ENCODE data around the gene HMGN2. TPM values are rescaled to one million over a fixed set of nuclear protein-coding genes. Genes with fewer than 3 reads are reported as not detected.

HMGN2 gene
- total and polyA plus RNA-seq, 2 of the 13 experiments (the other 11 are each of a cell fraction or from before 2014, with no cell fraction given), result 63.4 to 343 TPM

GRCh38 chr1:26524181-26524580 is 51.9 kb downstream of the HMGN2 start:
- Histone ChIP-seq H3K36me3 (replicated peaks in 1 of 2; ENCODE audit: control insufficient read depth in 1 of 2, insufficient read depth in 2 of 2, low read length in 2 of 2) (no peaks in the 10 kb centered on the region), H3K4me2 (ENCODE audit: low read depth, low read length) (no peak overlapping the region), H4K20me1 (ENCODE audit: insufficient read depth, low read length) (no peaks in the 10 kb centered on the region), H3K9ac (ENCODE audit: insufficient read depth, low read depth, low read length) (no peak overlapping the region), H3K4me1 (ENCODE audit: insufficient read depth, low read length) (peaks cover 26% of the 10 kb centered on the region), H2AFZ (ENCODE audit: low read length) (no peak overlapping the region), H3K27me3 (ENCODE audit: control insufficient read depth in 1 of 2, insufficient read depth in 2 of 2, low read length in 2 of 2) (peaks cover 0 to 3% of the 10 kb centered on the region in 2 experiments; a peak in 2 of 5 replicates), H3K4me3 (replicated peaks in 1 of 3; ENCODE audit: insufficient read depth in 1 of 3, low read depth in 2 of 3, low read length in 3 of 3) (no peak overlapping the region), H3K27ac (ENCODE audit: extremely low read length, insufficient read depth, low read length) (no peak overlapping the region), H3K9me3 (ENCODE audit: low read length) (no peaks in the 10 kb centered on the region), H3K79me2 (ENCODE audit: insufficient read depth, low read length) (no peaks in the 10 kb centered on the region)
- ChIA-PET POLR2A (interaction anchor here (1.3 kb wide), 1 partner anchor 24 kb away, joined by 3 read pairs; no protein-coding TSS in a partner anchor), CTCF (ENCODE audit: low intra/inter-chr PET ratio, low total read pairs) (no interaction called here)
- TF ChIP-seq ZNF619 (CRISPR knock-in tag; IDR thresholded peaks at IDR 0.05) (no peak), KMT2B (CRISPR knock-in tag; IDR thresholded peaks at IDR 0.05) (no peak), TFDP1 (CRISPR knock-in tag; IDR thresholded peaks at IDR 0.05; ENCODE audit: borderline replicate concordance) (no peak), TEAD3 (CRISPR knock-in tag; optimal IDR thresholded peaks at IDR 0.05; ENCODE audit: borderline replicate concordance) (no peak), ZNF883 (CRISPR knock-in tag; IDR thresholded peaks at IDR 0.05; ENCODE audit: not compliant biosample characterization) (no peak), CHCHD3 (CRISPR knock-in tag; IDR thresholded peaks at IDR 0.05) (no peak), SIN3A (IDR thresholded peaks at IDR 0.05; ENCODE audit: borderline replicate concordance, low read depth, low read length) (no peak), ZNF101 (CRISPR knock-in tag; IDR thresholded peaks at IDR 0.05; ENCODE audit: borderline replicate concordance, low read depth) (no peak), PHF8 (CRISPR knock-in tag; IDR thresholded peaks at IDR 0.05) (no peak), ZHX2 (IDR thresholded peaks at IDR 0.05; ENCODE audit: low read depth) (no peak), ZHX2 (CRISPR knock-in tag; IDR thresholded peaks at IDR 0.05; ENCODE audit: borderline replicate concordance) (no peak), NCOR1 (IDR thresholded peaks at IDR 0.05; ENCODE audit: borderline replicate concordance, low read length) (no peak), MTF1 (CRISPR knock-in tag; IDR thresholded peaks at IDR 0.05) (no peak), DRAP1 (CRISPR knock-in tag; IDR thresholded peaks at IDR 0.05) (no peak), MTA1 (CRISPR knock-in tag; IDR thresholded peaks at IDR 0.05; ENCODE audit: borderline replicate concordance) (no peak), HHEX (CRISPR knock-in tag; IDR thresholded peaks at IDR 0.05) (no peak), ZNF567 (CRISPR knock-in tag; IDR thresholded peaks at IDR 0.05; ENCODE audit: borderline replicate concordance) (no peak), ATF5 (CRISPR knock-in tag; IDR thresholded peaks at IDR 0.05; ENCODE audit: low read depth) (no peak), TCF7 (IDR thresholded peaks at IDR 0.05; ENCODE audit: low read depth) (no peak), ZNF720 (CRISPR knock-in tag; IDR thresholded peaks at IDR 0.05) (no peak)
- WGBS (ENCODE audit: low lambda C conversion rate), result 31% methylated on average over 4 of the region's 4 CpGs
- intact Hi-C loops (cut with micrococcal nuclease; ENCODE audit: unreplicated experiment) (no loop called here), in situ Hi-C loops (cut with HindIII; ENCODE audit: extremely low pct_ligation_motif_present, low pct_unique_long_range_greater_than_20kb) (no loop called here)
- ATAC-seq, result no peak
- no peak for FAIRE-seq
- DNase-seq (ENCODE audit: low spot score), result no peak
- BruUV-seq (replicated peaks), result no TSS peak

Data from HepG2 (cell line).